ENCODE measurements around the gene SLC35B1. TPM values are rescaled to one million over a fixed set of nuclear protein-coding genes. Genes with fewer than 3 reads are reported as not detected.

Gene SLC35B1
- total and polyA plus RNA-seq, 10 of the 15 experiments (the other 5 are each of a cell fraction or from before 2014, with no cell fraction given), result 40.0 to 113 (median 51.6) TPM

DNA sequence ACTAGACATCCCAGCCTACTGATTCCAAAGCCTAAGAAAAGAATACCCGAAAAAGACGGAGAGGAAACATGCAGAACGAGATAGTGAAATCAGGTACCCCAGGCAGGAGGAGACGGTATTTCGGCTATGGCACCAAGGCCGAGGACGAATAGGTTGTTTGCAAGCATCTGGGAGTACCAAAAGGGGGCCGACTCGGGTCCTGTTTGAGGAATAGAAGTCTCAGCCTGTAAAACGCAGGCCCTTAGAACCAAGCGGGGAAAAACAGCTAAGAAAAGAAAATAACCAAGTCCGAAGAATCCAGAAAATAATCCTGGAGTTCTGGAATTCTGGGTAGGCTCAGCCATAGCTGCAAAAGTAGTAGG is 537 bp downstream of the SLC35B1 start (continued):
- TF ChIP-seq E2F8 (IDR thresholded peaks at IDR 0.05; ENCODE audit: low read depth, partially characterized antibody), result no peak
- TF ChIP-seq BCLAF1 (IDR thresholded peaks at IDR 0.05), result no peak
- no peak for TF ChIP-seq ASH2L (IDR thresholded peaks at IDR 0.05; ENCODE audit: borderline replicate concordance, low read depth)
- no peak for TF ChIP-seq EED (IDR thresholded peaks at IDR 0.05; ENCODE audit: low read depth)
- TF ChIP-seq BRCA1 (IDR thresholded peaks at IDR 0.05; ENCODE audit: low read depth, low read length), result no peak

GRCh38 chr17:49705254-49705653 is 2.5 kb downstream of the SLC35B1 start:
- no peak for DNase-seq (ENCODE audit: low read depth, low spot score)
- Histone ChIP-seq H3K36me3 (ENCODE audit: control insufficient read depth in 2 of 2, insufficient read depth in 2 of 2, low read length in 1 of 2) (peaks cover 13 to 25% of the 10 kb centered on the region in 2 experiments), H3K4me2 (ENCODE audit: control insufficient read depth, insufficient read depth) (no peak overlapping the region), H3K9me3 (replicated peaks; ENCODE audit: control insufficient read depth, insufficient read depth, low read length) (no peaks in the 10 kb centered on the region), H3K4me3 (no peak overlapping the region), H3K4me1 (ENCODE audit: control insufficient read depth, insufficient read depth, low read length) (0 out of 2 replicates have a peak, but pooled peaks cover 3% of the 10 kb centered on the region), H3K79me2 (ENCODE audit: control insufficient read depth, insufficient read depth, low read length) (peaks cover 12% of the 10 kb centered on the region), H3K27me3 (replicated peaks in 1 of 2; ENCODE audit: control insufficient read depth in 2 of 2, insufficient read depth in 2 of 2, low read length in 1 of 2) (no peaks in the 10 kb centered on the region), H2AFZ (ENCODE audit: control insufficient read depth, low read depth, low read length) (no peak overlapping the region), H3K9ac (ENCODE audit: control insufficient read depth, insufficient read depth, low read length) (no peak overlapping the region), H3K27ac (ENCODE audit: control insufficient read depth, insufficient read depth) (no peak overlapping the region), H4K20me1 (ENCODE audit: control insufficient read depth, insufficient read depth) (no peaks in the 10 kb centered on the region)
- ChIA-PET CTCF (interaction anchor here (0.9 to 21.7 kb wide), 6 partner anchors 9 to 133 kb away, joined by 3 to 483 read pairs (median 9); partner anchors contain the start of genes KAT7 and NXPH3), POLR2A (no interaction called here), SMC1A (ENCODE audit: uncharacterized antibody, unreplicated experiment) (interaction anchor here (0.8 to 1.7 kb wide), 5 partner anchors 9 to 139 kb away, joined by 3 to 7 read pairs (median 5); no protein-coding TSS in a partner anchor), RAD21 (ENCODE audit: unreplicated experiment) (interaction anchor here (1.0 to 3.7 kb wide), 2 partner anchors 10 to 291 kb away, joined by 3 to 15 read pairs; no protein-coding TSS in a partner anchor)
- in situ Hi-C loops (cut with MboI) (loop anchor here (5.0 to 10.0 kb wide), 2 partner anchors 82 to 290 kb away; partner anchors contain the start of genes DLX3 and KAT7), intact Hi-C loops (cut with micrococcal nuclease; ENCODE audit: unreplicated experiment) (loop anchor here (5.0 to 10.0 kb wide), 3 partner anchors 57 to 290 kb away; partner anchors contain the start of genes DLX3 and FAM117A)
- TF ChIP-seq WRNIP1 (IDR thresholded peaks at IDR 0.05; ENCODE audit: borderline replicate concordance, low read depth, low read length) (no peak), ASH2L (IDR thresholded peaks at IDR 0.05; ENCODE audit: borderline replicate concordance, low read depth) (no peak), CHD4 (IDR thresholded peaks at IDR 0.05) (no peak), ZNF592 (IDR thresholded peaks at IDR 0.05) (no peak), ESRRA (IDR thresholded peaks at IDR 0.05; ENCODE audit: low read length) (no peak), EZH2 (IDR thresholded peaks at IDR 0.05; ENCODE audit: borderline replicate concordance, control insufficient read depth, low read depth, low read length) (no peak), YY1 (IDR thresholded peaks at IDR 0.05; ENCODE audit: low read depth, low read length) (no peak), ZNF207 (IDR thresholded peaks at IDR 0.05; ENCODE audit: borderline replicate concordance) (no peak)
- no TSS peak for BruUV-seq (replicated peaks)
- ATAC-seq, result no peak
- FAIRE-seq, result no peak
